ENCODE data around the gene HIVEP3. TPM values are rescaled to one million over a fixed set of nuclear protein-coding genes. Genes with fewer than 3 reads are reported as not detected.

Gene HIVEP3
- total RNA-seq, 1 experiment from 2014 or later, result 11.0 TPM

DNA sequence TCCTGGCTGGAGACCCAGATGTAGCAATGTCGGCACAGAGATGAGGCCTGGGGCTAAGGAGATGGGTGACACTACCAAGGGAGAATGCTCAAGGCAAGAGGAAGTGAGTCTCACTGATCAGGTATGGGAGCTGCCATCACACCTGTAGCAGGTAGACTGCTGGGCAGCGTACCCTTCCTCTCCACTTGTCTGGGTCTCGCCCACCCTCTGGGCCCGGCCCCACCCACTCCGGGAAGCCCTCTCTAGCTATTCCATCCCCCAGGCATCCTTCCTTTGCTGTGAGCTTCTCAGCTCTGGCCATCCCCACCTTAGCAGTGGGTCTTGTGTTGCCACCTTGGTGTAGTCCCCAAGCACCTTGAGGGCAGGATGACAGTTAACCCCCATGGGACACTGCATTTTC is 346.5 kb downstream of the HIVEP3 start:
- Histone ChIP-seq H3K27ac (no peak overlapping the region), H4K20me1 (ENCODE audit: insufficient read depth) (no peaks in the 10 kb centered on the region), H3K4me2 (no peak overlapping the region), H3K4me1 (replicated peaks; ENCODE audit: insufficient read depth) (peaks cover 5% of the 10 kb centered on the region), H2AFZ (no peak overlapping the region), H3F3A (ENCODE audit: insufficient read depth, low read depth) (no peaks in the 10 kb centered on the region), H3K79me2 (ENCODE audit: low read depth) (no peaks in the 10 kb centered on the region), H3K9me2 (ENCODE audit: insufficient read depth) (no peaks in the 10 kb centered on the region), H3K36me3 (ENCODE audit: low read depth) (no peaks in the 10 kb centered on the region), H3K27me3 (ENCODE audit: insufficient read depth, low read depth) (no peaks in the 10 kb centered on the region), H3K9me3 (ENCODE audit: insufficient read depth, low read depth) (no peaks in the 10 kb centered on the region), H3K4me3 (no peak overlapping the region)
- intact Hi-C loops (cut with micrococcal nuclease; ENCODE audit: unreplicated experiment), result loop anchor here (5.0 to 10.0 kb wide), 3 partner anchors 140 to 383 kb away; no protein-coding TSS in a partner anchor
- POLR2A ChIA-PET (ENCODE audit: unreplicated experiment), result no interaction called here
- CTCF ChIA-PET, result interaction anchor here (0.6 kb wide), 1 partner anchor 218 kb away, joined by 3 read pairs; no protein-coding TSS in a partner anchor
- TF ChIP-seq, protein P1, sequence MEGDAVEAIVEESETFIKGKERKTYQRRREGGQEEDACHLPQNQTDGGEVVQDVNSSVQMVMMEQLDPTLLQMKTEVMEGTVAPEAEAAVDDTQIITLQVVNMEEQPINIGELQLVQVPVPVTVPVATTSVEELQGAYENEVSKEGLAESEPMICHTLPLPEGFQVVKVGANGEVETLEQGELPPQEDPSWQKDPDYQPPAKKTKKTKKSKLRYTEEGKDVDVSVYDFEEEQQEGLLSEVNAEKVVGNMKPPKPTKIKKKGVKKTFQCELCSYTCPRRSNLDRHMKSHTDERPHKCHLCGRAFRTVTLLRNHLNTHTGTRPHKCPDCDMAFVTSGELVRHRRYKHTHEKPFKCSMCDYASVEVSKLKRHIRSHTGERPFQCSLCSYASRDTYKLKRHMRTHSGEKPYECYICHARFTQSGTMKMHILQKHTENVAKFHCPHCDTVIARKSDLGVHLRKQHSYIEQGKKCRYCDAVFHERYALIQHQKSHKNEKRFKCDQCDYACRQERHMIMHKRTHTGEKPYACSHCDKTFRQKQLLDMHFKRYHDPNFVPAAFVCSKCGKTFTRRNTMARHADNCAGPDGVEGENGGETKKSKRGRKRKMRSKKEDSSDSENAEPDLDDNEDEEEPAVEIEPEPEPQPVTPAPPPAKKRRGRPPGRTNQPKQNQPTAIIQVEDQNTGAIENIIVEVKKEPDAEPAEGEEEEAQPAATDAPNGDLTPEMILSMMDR (conservative IDR thresholded peaks at IDR 0.05), result no peak
- no peak for TF ChIP-seq EZH2 (IDR thresholded peaks at IDR 0.05; ENCODE audit: low read depth)
- no TSS peak for BruUV-seq (replicated peaks)
- no peak for DNase-seq

DNA sequence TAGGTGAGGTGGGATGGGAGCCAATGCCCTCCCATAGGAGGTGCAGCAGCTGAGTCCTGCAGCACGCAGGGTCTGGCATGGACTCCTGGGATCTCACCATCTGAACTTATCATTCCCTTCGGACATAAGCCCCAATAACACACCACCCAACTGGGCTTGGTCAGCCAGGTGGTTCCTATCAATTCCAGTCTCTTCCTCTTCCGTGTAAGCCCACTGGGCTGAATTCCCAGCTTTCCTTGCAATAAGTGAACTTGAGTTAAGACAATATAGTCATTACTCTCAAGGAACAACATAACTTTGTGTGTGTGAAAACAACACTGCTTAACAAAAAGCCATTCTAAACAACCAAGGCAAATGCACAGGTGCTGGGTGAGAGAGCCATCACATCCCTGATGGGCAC is 347.7 kb downstream of the HIVEP3 start:
- no peaks in the 10 kb centered on the region for H3F3A ChIP-seq (ENCODE audit: insufficient read depth, low read depth)
- H2AFZ ChIP-seq, result no peak overlapping the region
- no peaks in the 10 kb centered on the region for H3K36me3 ChIP-seq (ENCODE audit: low read depth)
- H3K4me2 ChIP-seq, result no peak overlapping the region
- no peak for DNase-seq
- H3K4me1 ChIP-seq (replicated peaks; ENCODE audit: insufficient read depth), result peaks cover 5% of the 10 kb centered on the region
- H3K9me3 ChIP-seq (ENCODE audit: insufficient read depth, low read depth), result no peaks in the 10 kb centered on the region
- H3K27ac ChIP-seq, result no peak overlapping the region
- BruUV-seq (replicated peaks), result no TSS peak
- H3K27me3 ChIP-seq (ENCODE audit: insufficient read depth, low read depth), result no peaks in the 10 kb centered on the region
- no peaks in the 10 kb centered on the region for H4K20me1 ChIP-seq (ENCODE audit: insufficient read depth)
- no peaks in the 10 kb centered on the region for H3K9me2 ChIP-seq (ENCODE audit: insufficient read depth)
- intact Hi-C loops (cut with micrococcal nuclease; ENCODE audit: unreplicated experiment), result loop anchor here (5.0 to 10.0 kb wide), 3 partner anchors 139 to 384 kb away; no protein-coding TSS in a partner anchor
- no peaks in the 10 kb centered on the region for H3K79me2 ChIP-seq (ENCODE audit: low read depth)
- no peak overlapping the region for H3K4me3 ChIP-seq
- ChIA-PET CTCF (no interaction called here), POLR2A (ENCODE audit: unreplicated experiment) (no interaction called here)
- TF ChIP-seq, protein P1 (conservative IDR thresholded peaks at IDR 0.05), result no peak
- no peak for TF ChIP-seq EZH2 (IDR thresholded peaks at IDR 0.05; ENCODE audit: low read depth)

DNA sequence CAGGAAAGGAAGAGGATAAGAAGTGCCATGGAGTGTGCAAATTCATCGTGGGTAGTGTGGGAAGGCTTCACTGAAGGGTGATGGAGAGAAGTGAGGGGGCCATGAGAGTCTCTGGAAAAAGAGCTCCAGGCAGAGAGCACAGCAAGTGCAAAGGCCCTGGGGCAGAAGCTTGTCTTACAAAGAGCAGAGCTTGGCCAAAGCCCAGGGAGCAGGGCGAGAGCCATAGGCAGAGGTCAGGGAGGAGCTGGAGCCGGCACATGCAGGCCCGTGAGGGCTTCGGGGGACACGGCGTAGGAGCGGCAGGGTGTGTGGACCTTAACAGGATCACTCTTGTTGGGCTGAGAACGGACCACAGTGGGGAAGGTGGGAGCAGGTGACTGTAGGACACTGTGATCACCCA is 350.5 kb downstream of the HIVEP3 start:
- POLR2A ChIA-PET (ENCODE audit: unreplicated experiment), result no interaction called here
- H2AFZ ChIP-seq, result no peak overlapping the region
- no peaks in the 10 kb centered on the region for H3K9me2 ChIP-seq (ENCODE audit: insufficient read depth)

More for the DNA sequence above, 350.5 kb downstream of the HIVEP3 start:
- intact Hi-C loops (cut with micrococcal nuclease; ENCODE audit: unreplicated experiment), result no loop called here
- no peaks in the 10 kb centered on the region for H3K27me3 ChIP-seq (ENCODE audit: insufficient read depth, low read depth)
- BruUV-seq (replicated peaks), result no TSS peak
- no peak for DNase-seq
- H3F3A ChIP-seq (ENCODE audit: insufficient read depth, low read depth), result no peaks in the 10 kb centered on the region
- no peak overlapping the region for H3K27ac ChIP-seq
- H3K79me2 ChIP-seq (ENCODE audit: low read depth), result no peaks in the 10 kb centered on the region
- TF ChIP-seq, protein P1 (conservative IDR thresholded peaks at IDR 0.05), result no peak
- TF ChIP-seq EZH2 (IDR thresholded peaks at IDR 0.05; ENCODE audit: low read depth), result no peak
- CTCF ChIA-PET, result no interaction called here
- H4K20me1 ChIP-seq (ENCODE audit: insufficient read depth), result no peaks in the 10 kb centered on the region
- no peak overlapping the region for H3K4me3 ChIP-seq
- no peaks in the 10 kb centered on the region for H3K36me3 ChIP-seq (ENCODE audit: low read depth)
- no peaks in the 10 kb centered on the region for H3K4me1 ChIP-seq (replicated peaks; ENCODE audit: insufficient read depth)
- no peaks in the 10 kb centered on the region for H3K9me3 ChIP-seq (ENCODE audit: insufficient read depth, low read depth)
- no peak overlapping the region for H3K4me2 ChIP-seq
